ENCODE data around the gene ADPRS.

ADPRS gene

GRCh38 chr1:36112823-36113222 is 24.1 kb downstream of the ADPRS start:
- DNase-seq, result no peak

GRCh38 chr1:36114371-36114770 is 25.7 kb downstream of the ADPRS start:
- DNase-seq, result no peak

- peak; percentile 37 for DNase-seq
Measured at GRCh38 chr1:36115200-36115669, 26.5 kb downstream of the ADPRS start.

GRCh38 chr1:36115931-36116330 is 27.2 kb downstream of the ADPRS start:
- no peak for DNase-seq

- no peak for DNase-seq
Measured at GRCh38 chr1:36116901-36117300, 28.2 kb downstream of the ADPRS start.

GRCh38 chr1:36118447-36119204 is 29.9 kb downstream of the ADPRS start:
- DNase-seq, result no peak

- no peak for DNase-seq
Measured at GRCh38 chr1:36119456-36119855, 30.8 kb downstream of the ADPRS start.

- DNase-seq, result no peak
Measured at GRCh38 chr1:36122062-36123030, 33.7 kb downstream of the ADPRS start.

- no peak for DNase-seq
Measured at GRCh38 chr1:36123356-36123755, 34.7 kb downstream of the ADPRS start.

- DNase-seq, result no peak
Measured at GRCh38 chr1:36124404-36125128, 35.9 kb downstream of the ADPRS start.

- DNase-seq, result no peak
Measured at GRCh38 chr1:36125129-36125991, 36.7 kb downstream of the ADPRS start, which contains the start of gene COL8A2. Gene COL8A2, minus strand, starts transcription at chr1:36125222. Its CDS starts 24,980 bp downstream, at chr1:36100242.

- DNase-seq, result no peak
Measured at GRCh38 chr1:36126005-36126716, 37.5 kb downstream of the ADPRS start.

- DNase-seq, result no peak
Measured at GRCh38 chr1:36126797-36127500, 38.3 kb downstream of the ADPRS start.

GRCh38 chr1:36128126-36128904 is 39.6 kb downstream of the ADPRS start:
- DNase-seq, result no peak

GRCh38 chr1:36128905-36129206 is 40.2 kb downstream of the ADPRS start:
- DNase-seq, result no peak

GRCh38 chr1:36132029-36132428 is 43.3 kb downstream of the ADPRS start:
- no peak for DNase-seq

GRCh38 chr1:36133484-36133883 is 44.8 kb downstream of the ADPRS start:
- no peak for DNase-seq

GRCh38 chr1:36134031-36134430 is 45.3 kb downstream of the ADPRS start:
- DNase-seq, result no peak

GRCh38 chr1:36134505-36135329 is 46.0 kb downstream of the ADPRS start:
- no peak for DNase-seq

All from DMS 273 treated with DMSO at 0.1 percent for 48 hours (cell line).